Breast epithelium (tissue), 4 donors: ENCODE results near the gene CLK3. TPM values are rescaled to one million over a fixed set of nuclear protein-coding genes. Genes with fewer than 3 reads are reported as not detected.
"Not testable (repeated sequence)": the region's sequence is repeated elsewhere in the genome, so short reads cannot be mapped to it uniquely, and the experiment has no call there.

Experiments
- DNase-seq, 2 donors: peaks; one replicate each; pipeline ENCODE4 v3.0.0-alpha.2; 2019; ENCODE audit warnings: low spot score in 2 of 2
- H3K27ac ChIP-seq, 2 donors: fragments of 200-600 bp; sonication (generic) in 1 of 2; one replicate each; pipeline ENCODE4 v1.5.1; 2016 to 2019; ENCODE audit warnings: mild to moderate bottlenecking in 1 of 2
- H3K27me3 ChIP-seq, 2 donors: fragments of 200-600 bp; sonication (generic) in 1 of 2; one replicate each; pipeline versions ENCODE4 v1.5.1 to v1.6.0; 2017 to 2019; ENCODE audit warnings: control low read depth in 1 of 2, mild to moderate bottlenecking in 1 of 2
- H3K36me3 ChIP-seq: fragments of 200-600 bp; one replicate; pipeline ENCODE4 v1.5.1; 2019
- H3K4me1 ChIP-seq, 2 donors: fragments of 200-600 bp; sonication (generic); one replicate each; pipeline ENCODE4 v1.5.1; 2016 to 2019; ENCODE audit warnings: control low read depth in 1 of 2
- H3K4me3 ChIP-seq, 3 donors: fragments of 200-600 bp; sonication (generic); 1 replicate in 2 of 3; 2 replicates in 1 of 3; pipeline ENCODE4 v1.5.1; 2016 to 2019; ENCODE audit warnings: mild to moderate bottlenecking in 3 of 3, moderate library complexity in 2 of 3
- H3K9me3 ChIP-seq, 2 donors: fragments of 200-600 bp; sonication (generic) in 1 of 2; one replicate each; pipeline ENCODE4 v1.5.1; 2016 to 2019; ENCODE audit warnings: control low read depth in 1 of 2
- POLR2A ChIP-seq: fragments of 450-650 bp; IDR thresholded peaks from one replicate; pipeline ENCODE4 v1.6.1; 2016; ENCODE audit warnings: antibody characterized with exemption, mild to moderate bottlenecking, moderate library complexity
- POLR2AphosphoS5 ChIP-seq, 3 donors: sonication (generic); formaldehyde crosslinking; IDR thresholded peaks; one replicate each; pipeline ENCODE4 v1.6.1; 2017; ENCODE audit warnings: antibody characterized with exemption in 3 of 3
- intact Hi-C: fragments of 100-400 bp; cut with DNase I; formaldehyde crosslinking; loops from one replicate; pipeline ENCODE4 v1.15.1; 2023; ENCODE audit warnings: low total_unique reads
- total RNA-seq, 3 donors: library from RNA; depleted of rRNA; stranded (reverse); fragments of >200 nt; gene quantifications; one replicate each; pipeline ENCODE4 v1.1.0, GENCODE V29; 2016
- TF ChIP-seq, protein P1 (sequence below), 3 donors: fragments of 450-650 bp; IDR thresholded peaks; one replicate each; pipeline ENCODE4 v1.5.1; 2016 to 2017; ENCODE audit warnings: antibody characterized with exemption in 3 of 3, mild to moderate bottlenecking in 3 of 3, moderate library complexity in 3 of 3

Gene CLK3
- total RNA-seq, 3 donors from 2014 or later = 99.2 to 110 (median 101) TPM

DNA sequence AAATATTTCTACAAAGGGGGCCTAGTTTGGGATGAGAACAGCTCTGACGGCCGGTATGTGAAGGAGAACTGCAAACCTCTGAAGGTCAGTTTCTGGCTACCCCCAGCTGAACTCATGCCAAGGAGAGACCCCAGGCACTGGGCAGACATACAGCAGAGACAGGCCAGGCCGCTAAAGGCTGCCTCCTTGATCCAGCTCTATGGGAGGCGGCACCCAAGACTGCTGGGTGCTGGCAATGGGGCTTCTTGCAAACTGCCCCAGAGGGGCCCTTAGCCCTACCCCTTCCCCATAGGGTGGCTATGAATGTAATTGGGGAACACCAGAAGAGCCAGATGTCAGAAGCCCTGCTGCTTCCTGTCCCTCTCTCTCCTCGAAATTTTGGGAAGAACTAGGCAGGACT lies 13.3 kb downstream of the CLK3 start:
- no peak for TF ChIP-seq POLR2A
- no peak for TF ChIP-seq POLR2AphosphoS5 (IDR thresholded peaks at IDR 0.05)
- TF ChIP-seq, protein P1, sequence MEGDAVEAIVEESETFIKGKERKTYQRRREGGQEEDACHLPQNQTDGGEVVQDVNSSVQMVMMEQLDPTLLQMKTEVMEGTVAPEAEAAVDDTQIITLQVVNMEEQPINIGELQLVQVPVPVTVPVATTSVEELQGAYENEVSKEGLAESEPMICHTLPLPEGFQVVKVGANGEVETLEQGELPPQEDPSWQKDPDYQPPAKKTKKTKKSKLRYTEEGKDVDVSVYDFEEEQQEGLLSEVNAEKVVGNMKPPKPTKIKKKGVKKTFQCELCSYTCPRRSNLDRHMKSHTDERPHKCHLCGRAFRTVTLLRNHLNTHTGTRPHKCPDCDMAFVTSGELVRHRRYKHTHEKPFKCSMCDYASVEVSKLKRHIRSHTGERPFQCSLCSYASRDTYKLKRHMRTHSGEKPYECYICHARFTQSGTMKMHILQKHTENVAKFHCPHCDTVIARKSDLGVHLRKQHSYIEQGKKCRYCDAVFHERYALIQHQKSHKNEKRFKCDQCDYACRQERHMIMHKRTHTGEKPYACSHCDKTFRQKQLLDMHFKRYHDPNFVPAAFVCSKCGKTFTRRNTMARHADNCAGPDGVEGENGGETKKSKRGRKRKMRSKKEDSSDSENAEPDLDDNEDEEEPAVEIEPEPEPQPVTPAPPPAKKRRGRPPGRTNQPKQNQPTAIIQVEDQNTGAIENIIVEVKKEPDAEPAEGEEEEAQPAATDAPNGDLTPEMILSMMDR (IDR thresholded peaks at IDR 0.05) = no peak
- intact Hi-C loops = no loop called here

DNA sequence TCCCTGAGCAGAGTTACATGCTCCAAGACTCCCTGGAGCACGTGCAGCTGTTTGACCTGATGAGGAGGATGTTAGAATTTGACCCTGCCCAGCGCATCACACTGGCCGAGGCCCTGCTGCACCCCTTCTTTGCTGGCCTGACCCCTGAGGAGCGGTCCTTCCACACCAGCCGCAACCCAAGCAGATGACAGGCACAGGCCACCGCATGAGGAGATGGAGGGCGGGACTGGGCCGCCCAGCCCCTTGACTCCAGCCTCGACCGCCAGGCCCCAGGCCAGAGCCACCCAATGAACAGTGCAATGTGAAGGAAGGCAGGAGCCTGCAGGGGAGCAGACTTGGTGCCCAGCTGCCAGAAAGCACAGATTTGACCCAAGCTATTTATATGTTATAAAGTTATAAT lies 14.1 kb downstream of the CLK3 start:
- H3K27me3 ChIP-seq, H3K4me3 ChIP-seq, H3K9me3 ChIP-seq, H3K4me1 ChIP-seq, DNase-seq, H3K27ac ChIP-seq: not testable (repeated sequence)
- peaks cover 18% of the 10 kb centered on the region for H3K36me3 ChIP-seq
- intact Hi-C loops = loop anchor here (5.0 kb wide), 1 partner anchor 133 kb away; no protein-coding TSS in a partner anchor

More for the DNA sequence above, 13.3 kb downstream of the CLK3 start:
- Histone ChIP-seq H3K36me3 (peaks cover 19% of the 10 kb centered on the region), H3K27ac (no peak overlapping the region), H3K27me3 (no peaks in the 10 kb centered on the region), H3K4me3 (no peak overlapping the region), H3K9me3 (no peaks in the 10 kb centered on the region), H3K4me1 (no peaks in the 10 kb centered on the region)
- DNase-seq = no peak

DNA sequence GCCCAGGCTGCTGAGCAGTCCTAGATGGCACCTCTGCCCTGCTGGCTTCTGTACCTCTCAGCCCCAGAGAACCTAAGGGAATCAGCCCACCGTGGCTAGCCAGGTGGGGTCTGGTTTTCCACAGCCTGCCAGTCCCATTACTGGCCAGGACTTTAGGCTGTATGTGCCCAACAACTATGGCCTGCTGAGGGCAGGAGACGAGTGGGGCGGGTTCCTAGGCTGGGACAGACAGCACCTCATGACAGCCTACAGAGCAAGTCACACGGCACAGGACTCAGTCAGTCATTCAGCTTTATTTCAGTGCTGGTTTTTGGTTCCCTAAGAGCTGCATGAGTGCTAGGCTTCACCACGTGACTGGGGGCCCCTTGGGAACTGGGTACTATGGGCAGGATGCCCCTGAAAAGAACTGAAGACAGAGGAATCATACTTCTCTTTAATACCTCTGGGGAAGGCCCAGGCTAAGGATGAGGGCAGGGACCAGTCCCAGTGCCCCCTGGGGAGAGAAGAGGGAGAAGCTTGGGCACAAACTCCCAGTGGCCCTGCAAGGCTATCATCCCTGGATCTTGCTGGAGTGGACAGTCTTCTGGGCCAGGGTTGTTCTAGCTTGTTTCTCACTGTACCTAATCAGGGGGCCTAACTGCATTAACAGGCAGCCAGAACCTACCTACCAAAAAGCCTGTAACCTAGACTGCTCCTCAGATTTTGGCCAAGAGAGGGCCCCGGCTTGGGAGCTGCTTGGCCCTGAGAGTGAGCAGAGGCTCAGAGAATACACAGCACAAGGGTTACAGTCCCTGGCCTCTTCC lies 14.8 kb downstream of the CLK3 start:
- no peaks in the 10 kb centered on the region for H3K9me3 ChIP-seq
- H3K4me1 ChIP-seq = no peaks in the 10 kb centered on the region
- TF ChIP-seq POLR2A (no peak), POLR2AphosphoS5 (IDR thresholded peaks at IDR 0.05) (no peak)
- TF ChIP-seq, protein P1 (IDR thresholded peaks at IDR 0.05) = no peak
- intact Hi-C loops = loop anchor here (5.0 kb wide), 1 partner anchor 132 kb away; no protein-coding TSS in a partner anchor
- no peak for DNase-seq
- H3K27me3 ChIP-seq = no peaks in the 10 kb centered on the region
- no peak overlapping the region for H3K27ac ChIP-seq
- peaks cover 10% of the 10 kb centered on the region for H3K36me3 ChIP-seq
- H3K4me3 ChIP-seq = no peak overlapping the region

DNA sequence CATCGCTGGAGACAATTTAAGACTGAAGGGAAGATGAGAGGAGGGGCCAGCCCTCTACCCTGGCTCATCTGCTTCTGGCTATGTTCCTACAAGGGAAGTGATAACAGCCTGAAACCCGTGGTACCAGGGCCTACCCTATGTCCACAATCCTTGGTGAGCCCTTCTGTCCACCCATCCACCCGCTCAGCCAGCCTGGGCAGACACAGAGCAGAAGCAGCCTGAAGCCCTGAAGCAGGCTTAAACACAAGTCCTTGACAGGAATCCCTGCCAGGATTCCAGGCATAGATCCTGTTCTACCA lies 15.4 kb downstream of the CLK3 start:
- H3K27ac ChIP-seq = no peak overlapping the region
- intact Hi-C loops = loop anchor here (5.0 kb wide), 1 partner anchor 131 kb away; no protein-coding TSS in a partner anchor
- no peaks in the 10 kb centered on the region for H3K27me3 ChIP-seq
- no peaks in the 10 kb centered on the region for H3K9me3 ChIP-seq
- H3K4me3 ChIP-seq = no peak overlapping the region
- DNase-seq = no peak
- no peaks in the 10 kb centered on the region for H3K4me1 ChIP-seq
- TF ChIP-seq POLR2AphosphoS5 (IDR thresholded peaks at IDR 0.05) (no peak), POLR2A (no peak)
- TF ChIP-seq, protein P1 (IDR thresholded peaks at IDR 0.05) = no peak
- peaks cover 6% of the 10 kb centered on the region for H3K36me3 ChIP-seq

DNA sequence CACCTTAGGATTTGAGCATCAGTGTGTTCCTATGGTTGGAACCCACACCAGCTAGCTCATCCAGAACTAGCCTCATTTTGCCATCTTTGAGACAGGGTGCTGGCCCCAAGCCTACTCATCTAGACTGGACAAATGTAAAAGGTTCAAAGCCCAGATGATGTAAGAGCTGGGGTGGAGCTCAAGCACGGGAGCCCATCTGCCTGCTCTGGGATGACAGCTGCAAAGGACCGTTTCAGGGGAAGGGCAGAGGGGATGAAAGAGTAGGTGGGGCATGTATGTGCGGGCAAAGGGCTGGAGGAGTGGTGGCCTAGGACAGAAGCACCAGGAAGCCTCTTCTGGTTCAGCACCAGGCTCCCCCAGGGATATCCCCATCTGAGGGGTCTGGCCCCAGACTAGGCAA lies 15.8 kb downstream of the CLK3 start:
- Histone ChIP-seq H3K27ac (no peak overlapping the region), H3K9me3 (no peaks in the 10 kb centered on the region), H3K36me3 (peaks cover 6% of the 10 kb centered on the region), H3K4me3 (no peak overlapping the region), H3K27me3 (no peaks in the 10 kb centered on the region), H3K4me1 (no peaks in the 10 kb centered on the region)
- intact Hi-C loops = loop anchor here (5.0 kb wide), 1 partner anchor 131 kb away; no protein-coding TSS in a partner anchor
- TF ChIP-seq POLR2AphosphoS5 (IDR thresholded peaks at IDR 0.05) (no peak), POLR2A (no peak)
- TF ChIP-seq, protein P1 (IDR thresholded peaks at IDR 0.05) = no peak
- no peak for DNase-seq
